ENCODE measurements around the gene ZNF217.
"Not testable (repeated sequence)": the region's sequence is repeated elsewhere in the genome, so short reads cannot be mapped to it uniquely, and the experiment has no call there.

GRCh38 chr20:53585910-53586309 is 7.7 kb downstream of the ZNF217 start:
- TF ChIP-seq POLR2A, CTCF (IDR thresholded peaks at IDR 0.05): not testable (repeated sequence)

Measured in thyroid gland (tissue), 4 donors.